Measurements from ENCODE around the gene RTF2. TPM values are rescaled to one million over a fixed set of nuclear protein-coding genes. Genes with fewer than 3 reads are reported as not detected.
A peak's percentile ranks its signal among the peaks of the same experiment; 100 is the strongest.

Gene RTF2
- total RNA-seq, 1 donor from 2014 or later = 80.6 TPM

DNA sequence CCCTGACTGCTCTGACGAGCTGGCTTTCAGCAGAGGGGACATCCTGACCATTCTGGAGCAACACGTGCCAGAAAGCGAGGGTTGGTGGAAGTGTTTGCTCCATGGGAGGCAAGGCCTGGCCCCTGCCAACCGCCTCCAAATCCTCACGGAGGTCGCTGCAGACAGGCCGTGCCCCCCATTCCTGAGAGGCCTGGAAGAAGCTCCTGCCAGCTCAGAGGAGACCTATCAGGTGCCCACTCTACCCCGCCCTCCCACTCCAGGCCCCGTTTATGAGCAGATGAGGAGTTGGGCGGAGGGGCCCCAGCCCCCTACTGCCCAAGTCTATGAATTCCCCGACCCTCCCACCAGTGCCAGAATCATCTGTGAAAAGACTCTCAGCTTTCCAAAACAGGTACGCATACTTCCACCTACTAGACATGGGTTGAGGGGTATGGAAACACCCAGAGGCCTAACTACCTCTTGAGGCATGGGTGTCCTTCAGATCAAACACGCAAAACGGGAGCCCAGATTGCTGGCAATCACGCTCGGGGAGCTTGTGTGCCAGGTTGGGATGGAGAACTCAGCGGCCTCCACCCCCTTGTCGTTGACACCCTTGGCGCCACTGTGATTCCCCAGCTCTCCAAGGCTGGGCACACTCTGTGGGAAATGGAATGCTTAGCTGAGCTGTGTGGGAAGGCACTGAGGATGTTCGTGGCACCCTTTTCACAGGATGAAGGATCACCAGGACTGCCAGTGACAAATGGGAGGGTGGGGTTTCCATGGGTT is 31.0 kb upstream of the RTF2 start:
- peak; percentile 77 for DNase-seq (ENCODE audit: low spot score)

DNA sequence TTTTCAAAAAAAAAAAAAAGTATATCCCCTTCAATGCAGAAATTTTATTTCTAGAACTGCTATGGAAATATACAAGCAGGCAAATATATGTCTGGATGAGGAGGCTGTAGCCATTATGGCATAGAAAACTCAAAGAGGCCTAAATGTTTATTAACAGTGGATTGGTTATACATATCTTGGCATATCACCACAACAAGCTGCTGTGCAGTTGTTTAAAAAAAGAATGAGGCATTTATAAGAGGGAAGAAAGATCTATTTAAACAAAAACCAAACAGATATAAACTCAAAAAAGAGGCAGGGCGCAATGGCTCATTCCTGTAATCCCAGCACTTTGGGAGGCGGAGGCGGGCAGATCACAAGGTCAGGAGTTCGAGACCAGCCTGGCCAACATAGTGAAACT is 30.1 kb upstream of the RTF2 start:
- no peak for DNase-seq (ENCODE audit: low spot score)

DNA sequence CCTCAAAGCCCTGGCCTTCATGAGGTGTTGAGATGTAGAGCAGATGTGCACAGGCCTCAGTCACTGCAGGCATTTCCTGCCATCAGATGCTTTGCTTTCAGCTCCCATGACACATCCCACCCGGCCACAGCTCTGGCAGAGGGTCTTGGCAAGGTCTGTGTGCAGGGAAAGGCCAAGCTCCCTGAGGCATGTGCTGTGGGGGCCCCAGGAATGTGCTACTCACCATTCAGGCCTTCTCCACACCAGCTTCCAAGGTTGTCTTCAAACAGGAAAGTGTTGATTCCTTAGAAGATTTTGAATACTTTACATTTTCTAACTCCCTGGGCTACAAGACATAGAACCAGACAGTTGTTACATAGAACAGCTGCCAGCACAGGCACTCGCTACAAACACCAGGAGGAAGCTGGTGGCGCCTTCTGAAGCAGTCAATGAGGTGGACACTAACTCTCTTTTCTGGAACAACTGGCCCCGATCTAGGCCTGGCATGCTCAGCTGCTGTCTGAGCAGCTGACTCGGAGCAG is 28.6 kb upstream of the RTF2 start:
- DNase-seq (ENCODE audit: low spot score) = no peak

DNA sequence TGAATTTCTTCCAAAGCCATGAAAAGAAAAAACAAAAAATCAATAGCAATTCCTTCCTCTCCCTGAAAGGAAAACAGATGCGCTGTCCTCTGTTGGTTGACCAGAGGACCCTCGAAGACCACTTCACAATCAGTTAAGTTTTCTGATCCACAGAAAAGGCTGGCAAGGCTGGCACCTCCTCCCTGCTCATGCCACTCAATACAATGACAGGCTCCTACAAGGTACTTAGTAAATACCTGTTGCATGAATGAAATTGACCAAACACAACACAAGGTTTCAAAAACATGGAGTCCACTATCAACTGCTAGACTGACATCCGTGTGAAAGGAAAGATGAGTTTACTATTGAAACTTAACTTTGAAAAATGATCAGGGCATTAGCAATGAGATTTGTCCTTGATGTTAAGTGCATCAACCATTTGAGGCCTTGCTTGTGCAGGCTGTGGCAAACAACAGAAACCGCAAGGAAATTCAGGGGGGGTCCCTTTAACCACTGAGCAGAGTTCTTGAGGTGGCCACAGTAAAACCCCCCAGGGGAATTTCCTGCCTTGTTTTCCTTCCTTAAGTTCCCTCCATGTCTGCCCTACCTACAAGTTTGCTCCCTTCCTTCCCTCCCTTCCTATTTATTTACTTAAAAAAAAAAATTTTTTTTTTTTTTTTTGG is 27.9 kb upstream of the RTF2 start:
- DNase-seq (ENCODE audit: low spot score) = no peak

DNA sequence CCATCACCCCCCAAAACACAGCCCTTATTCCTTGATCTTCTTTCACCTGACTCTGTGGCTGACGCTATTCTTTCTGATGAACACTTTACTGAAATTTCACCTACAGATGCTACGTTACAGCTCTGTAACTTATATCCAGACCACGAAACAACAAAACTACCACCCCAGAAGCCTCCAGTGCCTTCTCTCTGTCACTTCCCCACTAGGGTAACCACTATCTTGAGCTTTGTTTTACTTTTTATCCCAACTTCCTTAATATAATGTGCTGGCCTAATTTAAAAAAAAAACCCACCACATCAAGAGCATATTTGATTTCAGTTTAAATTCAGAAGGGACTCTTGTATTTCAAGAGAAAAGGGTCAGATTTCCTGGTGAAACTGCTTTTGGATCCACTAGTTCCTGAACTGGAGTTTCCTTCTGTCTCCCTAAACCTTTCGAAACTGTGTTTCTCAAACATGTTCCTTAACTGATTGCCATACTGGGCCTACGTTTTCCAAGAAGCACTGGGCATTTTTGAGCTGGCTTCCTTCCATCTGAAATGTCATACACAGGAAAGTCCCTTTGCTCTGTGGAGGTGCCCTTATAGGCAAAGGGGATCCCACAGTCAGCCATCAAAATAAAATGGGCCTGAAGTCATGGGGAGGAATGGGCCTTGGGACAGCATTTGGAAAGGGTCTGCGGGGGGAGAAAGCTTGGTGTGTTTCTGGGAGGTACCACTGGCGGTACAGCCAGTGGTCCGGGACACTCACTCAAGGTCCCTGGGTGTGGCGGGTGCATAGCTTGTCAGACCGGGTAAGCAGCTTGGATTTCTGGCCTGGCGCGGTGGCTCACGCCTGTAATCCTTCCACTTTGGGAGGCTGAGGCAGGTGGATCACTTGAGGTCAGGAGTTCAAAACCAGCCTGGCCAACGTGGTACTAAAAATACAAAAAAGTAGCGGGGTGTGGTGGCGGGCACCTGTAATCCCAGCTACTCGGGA is 25.8 kb upstream of the RTF2 start:
- peak; percentile 45 for DNase-seq (ENCODE audit: low spot score)

DNA sequence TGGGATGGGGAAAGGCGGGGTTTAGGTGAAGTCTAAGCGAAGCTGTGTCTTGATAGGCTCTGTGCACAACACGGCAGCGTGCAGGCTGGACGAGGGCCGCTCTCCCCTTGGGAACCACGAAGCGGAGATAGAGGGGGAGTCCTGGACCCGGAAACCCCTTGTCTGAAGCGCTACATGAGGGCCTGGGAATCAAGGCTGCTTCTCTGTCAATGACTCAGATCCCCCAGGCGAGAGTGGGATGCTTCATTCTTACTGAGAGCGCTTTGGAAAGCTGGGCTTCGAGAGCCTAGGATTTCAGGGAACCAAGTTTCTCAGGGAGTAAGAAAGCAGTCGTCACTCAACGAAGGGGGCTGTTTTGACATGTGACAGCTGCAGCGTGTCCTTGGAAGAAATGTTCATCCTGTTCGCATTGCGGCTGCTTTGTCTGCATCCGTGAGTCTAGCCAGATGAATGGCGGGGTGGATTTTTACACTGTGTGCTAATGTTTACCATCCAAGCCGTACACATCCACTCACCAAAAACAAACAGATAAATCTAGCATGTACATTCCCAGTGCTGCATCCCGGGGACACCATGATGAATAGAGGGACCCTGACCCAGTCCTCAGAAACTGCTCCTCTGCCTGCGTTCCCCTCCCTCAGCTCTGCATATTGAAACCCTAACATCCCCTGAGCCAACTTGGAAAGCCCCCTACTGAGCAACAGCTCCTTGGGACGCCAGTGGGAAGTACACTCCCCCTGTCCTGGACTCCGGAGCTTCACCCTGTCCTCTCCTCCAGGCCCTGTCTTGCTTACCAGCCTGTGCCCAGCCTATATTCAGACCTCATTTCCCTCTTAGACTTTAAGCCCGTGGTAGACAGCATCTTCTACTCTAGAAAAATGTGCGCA is 24.5 kb upstream of the RTF2 start:
- DNase-seq (ENCODE audit: low spot score) = peak; percentile 69

DNA sequence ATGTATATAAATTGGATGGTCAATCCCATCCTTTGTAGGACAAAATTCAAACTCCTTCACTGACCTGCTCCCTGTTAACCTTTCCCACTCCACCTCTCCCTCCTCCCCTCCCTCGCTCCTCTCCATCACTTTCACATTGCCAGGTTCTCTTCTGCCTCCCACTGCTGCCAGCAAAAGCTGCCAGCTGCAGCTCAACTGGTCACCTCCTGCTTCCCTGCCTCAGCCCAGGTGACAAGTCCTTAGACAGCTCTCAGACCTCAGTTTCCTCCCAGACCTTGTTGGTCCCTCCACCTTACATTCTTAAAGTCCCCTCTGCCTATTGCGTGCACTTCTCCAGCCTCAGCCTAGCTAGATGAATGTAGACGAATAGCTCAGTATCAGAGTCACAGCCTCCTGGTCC is 23.3 kb upstream of the RTF2 start:
- DNase-seq (ENCODE audit: low spot score) = peak; percentile 55

DNA sequence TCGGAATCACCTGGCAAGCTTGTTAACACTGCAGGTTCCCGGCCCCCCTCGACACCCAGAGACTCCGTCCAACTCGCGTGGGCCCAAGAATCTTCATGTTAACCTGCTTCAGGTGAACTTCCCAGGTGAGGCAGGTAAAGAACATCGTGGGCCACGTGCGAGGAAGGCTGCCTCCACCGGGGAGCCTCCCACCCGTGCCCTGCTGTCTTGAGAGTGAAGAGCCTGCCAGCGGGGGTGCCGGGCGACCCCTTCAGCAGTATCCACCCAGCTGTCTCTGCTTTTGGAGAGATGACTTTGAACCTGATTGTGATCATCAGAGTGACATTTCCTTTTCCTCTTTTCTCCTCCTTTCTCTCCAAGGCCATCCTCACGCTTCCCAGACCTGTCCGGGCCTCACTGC is 22.9 kb upstream of the RTF2 start:
- DNase-seq (ENCODE audit: low spot score) = no peak

DNA sequence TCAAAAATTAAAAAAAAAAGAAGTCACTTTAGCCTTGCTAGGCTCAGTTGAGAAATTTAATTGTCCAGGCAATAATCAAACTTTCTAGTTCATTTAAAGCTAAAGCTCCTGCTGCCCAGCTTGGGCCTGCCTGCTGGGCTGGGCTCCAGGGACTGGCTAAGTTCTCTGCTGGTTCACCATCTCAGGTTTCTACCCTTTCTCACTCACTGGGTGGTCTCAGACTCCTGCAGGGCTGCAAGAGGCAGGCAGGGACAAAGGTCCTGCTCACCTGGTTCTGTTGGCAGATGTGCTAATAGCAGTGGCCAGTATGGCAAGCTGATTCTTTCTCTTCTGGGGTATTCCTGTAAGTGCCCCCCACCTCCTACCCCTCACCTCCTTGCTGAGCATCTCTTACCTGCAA is 21.2 kb upstream of the RTF2 start:
- DNase-seq (ENCODE audit: low spot score) = peak; percentile 67

DNA sequence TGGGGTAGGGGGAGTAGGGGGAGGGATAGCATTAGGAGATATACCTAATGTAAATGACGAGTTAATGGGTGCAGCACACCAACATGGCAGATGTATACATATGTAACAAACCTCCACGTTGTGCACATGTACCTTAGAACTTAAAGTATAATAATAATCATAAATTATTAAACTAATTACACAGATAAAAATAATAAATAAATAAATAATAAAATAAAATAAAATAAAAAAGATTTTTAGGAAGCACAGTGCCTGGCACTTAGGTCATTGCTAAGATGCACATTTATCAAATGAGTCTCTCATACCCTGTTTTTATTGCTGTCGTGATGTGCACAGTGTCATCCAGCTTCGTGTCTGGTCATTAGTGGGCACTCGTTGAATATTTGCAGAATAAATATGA is 19.0 kb upstream of the RTF2 start:
- DNase-seq (ENCODE audit: low spot score) = no peak

DNA sequence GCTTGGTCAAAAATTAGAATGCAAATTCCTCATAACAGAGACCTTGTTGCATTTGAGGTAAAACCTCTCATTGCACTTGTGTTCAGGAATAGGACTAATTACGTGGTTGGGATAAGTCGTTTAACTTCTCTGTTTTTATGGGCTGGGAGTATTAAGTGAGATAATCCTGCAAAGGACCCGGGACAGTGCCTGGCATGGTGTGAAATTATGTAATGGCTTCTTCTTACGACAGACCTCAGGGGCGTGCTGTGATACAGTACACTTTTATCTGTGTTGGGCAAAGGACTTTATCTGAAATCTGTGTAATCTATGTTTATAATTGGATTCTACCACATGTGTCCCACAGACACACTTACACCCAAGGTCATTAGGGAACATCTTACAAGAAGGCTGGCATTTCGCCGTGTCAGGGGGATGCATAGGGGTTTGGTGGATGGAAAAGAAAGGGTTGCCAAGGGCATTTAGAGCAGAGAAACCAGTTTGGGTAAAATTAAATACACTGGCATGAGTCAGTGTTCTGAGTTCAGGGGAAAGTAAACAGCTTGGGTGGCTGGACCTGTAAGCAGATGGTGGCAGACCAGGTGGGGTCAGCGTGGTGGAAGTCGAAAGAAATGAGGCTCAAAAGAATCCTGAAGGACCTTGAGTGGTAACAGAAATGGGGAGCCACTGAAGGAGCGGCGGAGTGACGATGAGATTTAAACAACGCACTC is 17.2 kb upstream of the RTF2 start:
- peak; percentile 62 for DNase-seq (ENCODE audit: low spot score)

DNA sequence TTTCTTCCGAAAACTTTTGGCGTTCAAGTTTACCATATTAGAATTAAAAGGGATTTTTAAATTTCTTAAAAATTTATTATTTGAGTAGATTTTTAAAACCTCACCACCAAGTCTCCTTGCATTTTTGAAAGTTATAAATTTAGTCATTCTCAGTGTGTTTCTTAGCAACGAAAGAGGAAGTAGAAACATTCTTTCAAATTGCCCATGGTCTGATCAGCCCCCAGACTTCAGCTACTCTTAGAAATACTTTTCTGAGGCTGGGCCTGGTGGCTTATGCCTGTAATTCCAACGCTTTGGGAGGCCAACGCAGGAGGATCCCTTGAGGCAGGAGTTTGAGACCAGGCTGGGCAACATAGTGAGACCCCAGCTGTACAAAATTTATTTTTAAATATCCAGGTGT is 15.1 kb upstream of the RTF2 start:
- no peak for DNase-seq (ENCODE audit: low spot score)

DNA sequence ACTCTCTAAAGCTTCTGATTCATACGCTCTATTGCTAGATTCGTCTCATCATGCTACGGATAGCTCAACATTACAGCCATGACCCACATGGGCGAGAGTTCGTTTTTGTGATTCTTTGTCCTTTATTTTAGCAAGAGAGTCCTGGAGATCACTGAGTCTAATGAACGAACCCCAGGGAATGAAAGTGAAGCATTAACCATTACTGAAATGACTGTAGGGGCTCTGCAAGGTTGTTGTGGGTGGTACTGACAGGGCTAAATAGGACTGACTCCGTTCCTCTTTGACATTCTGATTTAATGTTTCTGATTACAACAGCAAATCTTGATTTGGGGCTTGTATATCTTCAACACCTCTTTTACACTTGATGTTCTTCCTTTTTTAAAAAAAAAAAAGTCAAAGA is 13.7 kb upstream of the RTF2 start:
- DNase-seq (ENCODE audit: low spot score) = no peak

DNA sequence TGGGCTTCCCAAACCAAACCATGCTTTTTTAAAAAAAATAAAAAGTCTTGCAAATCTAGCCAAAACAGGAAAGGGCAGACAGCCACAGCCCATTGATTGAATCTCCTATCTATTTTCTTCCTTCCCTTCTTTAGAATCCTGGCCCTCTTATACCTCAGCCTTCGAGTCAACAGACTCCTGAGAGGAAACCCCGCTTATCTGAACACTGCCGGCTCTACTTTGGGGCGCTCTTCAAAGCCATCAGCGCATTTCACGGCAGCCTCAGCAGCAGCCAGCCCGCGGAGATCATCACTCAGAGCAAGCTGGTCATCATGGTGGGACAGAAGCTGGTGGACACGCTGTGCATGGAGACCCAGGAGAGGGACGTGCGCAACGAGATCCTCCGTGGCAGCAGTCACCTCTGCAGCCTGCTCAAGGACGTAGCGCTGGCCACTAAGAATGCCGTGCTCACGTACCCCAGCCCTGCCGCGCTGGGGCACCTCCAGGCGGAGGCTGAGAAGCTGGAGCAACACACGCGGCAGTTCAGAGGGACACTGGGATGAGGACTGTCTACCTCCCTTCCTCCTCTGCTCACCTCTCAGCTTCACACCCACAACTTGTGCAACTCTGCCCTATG is 10.1 kb upstream of the RTF2 start:
- no peak for DNase-seq (ENCODE audit: low spot score)

DNA sequence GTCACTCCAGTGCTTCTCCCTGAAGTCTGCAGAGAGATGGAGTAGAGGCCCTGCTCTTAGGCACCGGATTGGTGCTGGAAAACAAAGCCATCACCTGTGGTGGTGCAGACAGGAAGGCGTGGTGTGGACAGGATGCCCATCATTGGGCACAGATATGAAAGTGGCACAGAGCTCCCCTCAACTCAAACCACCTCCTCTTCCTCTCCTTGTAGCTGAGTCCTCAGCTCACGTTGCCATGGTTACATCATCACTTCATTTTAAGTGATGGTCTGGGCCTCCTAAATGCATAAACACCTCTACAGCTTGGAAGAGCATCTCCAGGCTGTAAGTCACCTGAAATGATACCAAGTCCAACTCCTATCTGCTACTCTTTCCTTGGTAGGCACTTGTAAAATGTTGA is 8.0 kb upstream of the RTF2 start:
- no peak for DNase-seq (ENCODE audit: low spot score)

DNA sequence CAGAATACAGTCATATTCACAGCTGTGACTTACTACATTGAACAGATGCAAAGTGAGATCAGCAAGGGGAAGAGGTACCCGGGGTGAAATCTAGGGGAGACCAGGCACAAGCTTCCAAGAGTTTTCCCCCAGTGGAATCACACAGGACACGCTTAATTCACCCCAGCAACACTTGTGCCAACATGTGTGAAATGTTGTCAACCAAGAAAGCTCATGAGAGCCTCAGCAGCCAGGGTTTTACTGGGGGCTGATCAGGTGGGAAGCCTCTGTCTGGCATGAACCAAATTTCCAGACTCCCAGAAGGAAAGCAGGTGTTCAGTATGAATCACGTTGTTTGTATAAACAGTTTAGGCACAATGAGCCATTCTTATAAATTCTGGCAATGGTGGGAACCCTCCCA is 6.9 kb upstream of the RTF2 start:
- DNase-seq (ENCODE audit: low spot score) = no peak

DNA sequence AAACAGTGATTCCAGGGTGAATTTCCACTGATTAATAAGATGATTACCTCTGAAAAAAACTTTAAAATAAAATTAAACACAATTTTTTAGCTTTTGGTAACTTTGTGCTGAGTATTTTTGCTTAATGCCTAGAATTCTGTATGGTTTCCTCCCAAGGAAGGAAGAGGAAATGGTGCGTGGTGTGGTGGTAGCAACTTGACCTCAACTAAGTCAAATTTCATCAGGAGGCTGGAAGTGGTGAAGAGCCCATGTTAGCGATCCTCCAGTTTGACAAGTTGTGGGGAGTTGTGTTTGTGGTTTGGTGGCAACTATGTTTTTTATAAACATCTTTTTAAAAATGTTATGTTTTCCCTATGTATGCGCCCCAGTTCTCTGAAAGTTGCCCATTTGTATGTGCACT is 5.0 kb upstream of the RTF2 start:
- DNase-seq (ENCODE audit: low spot score) = no peak

DNA sequence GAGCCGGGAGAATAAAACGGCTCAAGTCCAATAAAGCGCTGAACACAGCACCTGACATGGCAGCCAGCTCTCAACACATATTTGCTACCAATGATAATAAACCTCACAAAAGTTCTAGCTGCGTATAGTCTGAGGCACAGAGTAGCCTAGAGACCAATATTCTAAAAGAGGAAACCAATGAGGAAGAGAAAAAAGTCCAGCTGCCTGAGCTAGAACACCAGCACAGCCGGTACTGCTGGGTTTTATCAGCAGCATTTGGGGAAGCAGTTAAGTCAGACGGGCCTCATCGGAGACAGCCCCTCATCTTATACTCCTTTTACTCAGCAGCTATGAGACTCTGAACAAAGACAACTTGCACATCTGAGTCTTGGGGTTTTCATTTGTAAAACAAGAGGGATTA is 2.4 kb upstream of the RTF2 start:
- DNase-seq (ENCODE audit: low spot score) = no peak

DNA sequence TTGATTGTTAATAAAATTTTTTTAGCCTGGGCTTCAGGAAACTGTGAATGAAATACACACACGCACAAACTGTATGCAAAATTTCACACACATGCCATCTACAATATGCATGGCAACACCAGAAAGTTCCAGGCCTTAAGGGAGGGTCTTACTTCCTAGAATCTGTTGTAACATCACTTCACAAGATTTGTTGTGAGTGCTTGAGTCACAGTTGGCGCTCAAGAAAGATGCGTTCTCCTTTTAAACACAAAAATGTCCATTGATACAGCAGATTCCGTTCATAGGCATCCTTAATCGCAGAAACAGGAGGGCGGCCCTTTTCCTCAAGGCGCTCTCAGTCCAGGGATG is 485 bp upstream of the RTF2 start:
- DNase-seq (ENCODE audit: low spot score) = no peak

DNA sequence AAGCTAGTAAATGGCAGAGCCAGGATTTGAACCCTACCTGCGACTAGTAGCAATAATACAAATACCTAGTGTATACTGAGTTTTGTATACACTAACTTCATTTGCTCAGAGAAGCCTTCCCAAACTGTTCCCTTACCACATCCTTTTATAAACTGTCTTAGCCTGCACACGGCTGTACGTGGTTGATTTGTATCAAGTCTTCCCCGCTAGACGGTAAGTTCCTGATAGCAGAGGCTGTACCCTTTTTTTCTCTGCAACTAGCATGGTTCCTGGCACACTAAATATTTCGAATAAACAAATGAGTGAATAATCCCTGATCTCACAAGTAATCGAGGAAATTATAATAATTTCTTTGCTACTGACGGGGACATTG is 636 bp downstream of the RTF2 start:
- DNase-seq (ENCODE audit: low spot score) = no peak

Data from mesenteric fat pad (tissue), 1 donor.